ACC112 (cell line): ENCODE data around the gene RBM5.

ENCODE experiments used
- H2AFZ ChIP-seq: fragments of 200-600 bp; sonication (generic); one replicate; pipeline ENCODE4 v1.6.0; 2017; ENCODE audit warnings: antibody characterized with exemption, low read length; ENCODE audit not compliant: unreplicated experiment
- H3K27ac ChIP-seq: fragments of 200-600 bp; sonication (generic); 2 replicates; pipeline ENCODE4 v1.5.1; 2014; ENCODE audit warnings: low read depth, mild to moderate bottlenecking, antibody characterized with exemption, low read length, moderate library complexity
- H3K27me3 ChIP-seq: fragments of 200-600 bp; sonication (generic); 2 replicates; pipeline ENCODE4 v1.6.1; 2014; ENCODE audit warnings: mild to moderate bottlenecking, antibody characterized with exemption, low read length, moderate library complexity, mixed read lengths; ENCODE audit not compliant: insufficient read depth
- H3K36me3 ChIP-seq: fragments of 200-600 bp; sonication (generic); 2 replicates; pipeline ENCODE4 v1.6.1; 2016; ENCODE audit warnings: mild to moderate bottlenecking, antibody characterized with exemption, low read length, moderate library complexity, mixed read lengths; ENCODE audit not compliant: insufficient read depth
- H3K4me1 ChIP-seq: fragments of 200-600 bp; sonication (generic); one replicate; pipeline ENCODE4 v1.6.1; 2016; ENCODE audit warnings: low read length, mixed read lengths; ENCODE audit not compliant: insufficient read depth, unreplicated experiment, control insufficient read depth
- H3K4me3 ChIP-seq: fragments of 200-600 bp; sonication (generic); 2 replicates; pipeline ENCODE4 v1.5.1; 2014; ENCODE audit warnings: mild to moderate bottlenecking, low read depth, low read length
- H3K79me2 ChIP-seq: fragments of 200-600 bp; sonication (generic); one replicate; pipeline ENCODE4 v1.6.0; 2016; ENCODE audit warnings: low read length; ENCODE audit not compliant: control insufficient read depth, unreplicated experiment, insufficient read depth

RBM5 gene

GRCh38 chr3:50121072-50122032 is 32.6 kb downstream of the RBM5 start:
- H3K27ac ChIP-seq: no peak overlapping the region
- no peaks in the 10 kb centered on the region for H3K27me3 ChIP-seq
- no peak overlapping the region for H2AFZ ChIP-seq
- H3K79me2 ChIP-seq: no peaks in the 10 kb centered on the region
- no peak overlapping the region for H3K4me3 ChIP-seq
- H3K4me1 ChIP-seq: peaks cover 9% of the 10 kb centered on the region
- H3K36me3 ChIP-seq: peaks cover 16% of the 10 kb centered on the region; the same call in 1 of the 2 replicates

DNA sequence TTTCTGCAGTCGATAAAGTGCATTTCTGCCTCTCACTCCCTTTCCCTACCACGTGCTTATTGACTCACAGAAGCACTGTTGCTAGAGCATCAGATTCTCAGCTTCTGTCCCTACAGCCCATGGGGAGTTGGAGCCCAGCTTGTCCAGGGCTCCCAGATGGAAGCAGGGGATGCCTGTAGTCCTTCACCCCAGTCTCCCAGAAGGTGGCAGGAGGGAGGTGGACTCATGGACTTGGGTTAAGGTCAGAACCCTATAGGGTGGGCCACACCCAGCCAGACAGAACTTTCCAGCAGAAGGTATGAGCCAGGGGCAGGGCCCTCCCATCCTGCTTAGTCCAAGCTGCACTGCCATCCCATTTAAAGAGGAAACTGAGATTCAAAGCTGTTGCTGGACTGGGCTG is 33.4 kb downstream of the RBM5 start:
- peaks cover 9% of the 10 kb centered on the region; the same call in 1 of the 2 replicates for H3K36me3 ChIP-seq
- H3K27ac ChIP-seq: no peak overlapping the region
- H2AFZ ChIP-seq: no peak overlapping the region

GRCh38 chr3:50122661-50123391 is 34.1 kb downstream of the RBM5 start:
- Histone ChIP-seq H3K4me1 (peaks cover 12% of the 10 kb centered on the region), H3K36me3 (peaks cover 5% of the 10 kb centered on the region; the same call in 1 of the 2 replicates), H3K27me3 (no peaks in the 10 kb centered on the region), H3K27ac (no peak overlapping the region), H2AFZ (no peak overlapping the region), H3K79me2 (no peaks in the 10 kb centered on the region), H3K4me3 (no peak overlapping the region)

More for the DNA sequence above, 33.4 kb downstream of the RBM5 start:
- Histone ChIP-seq H3K4me1 (peaks cover 12% of the 10 kb centered on the region), H3K27me3 (no peaks in the 10 kb centered on the region), H3K79me2 (no peaks in the 10 kb centered on the region), H3K4me3 (no peak overlapping the region)

DNA sequence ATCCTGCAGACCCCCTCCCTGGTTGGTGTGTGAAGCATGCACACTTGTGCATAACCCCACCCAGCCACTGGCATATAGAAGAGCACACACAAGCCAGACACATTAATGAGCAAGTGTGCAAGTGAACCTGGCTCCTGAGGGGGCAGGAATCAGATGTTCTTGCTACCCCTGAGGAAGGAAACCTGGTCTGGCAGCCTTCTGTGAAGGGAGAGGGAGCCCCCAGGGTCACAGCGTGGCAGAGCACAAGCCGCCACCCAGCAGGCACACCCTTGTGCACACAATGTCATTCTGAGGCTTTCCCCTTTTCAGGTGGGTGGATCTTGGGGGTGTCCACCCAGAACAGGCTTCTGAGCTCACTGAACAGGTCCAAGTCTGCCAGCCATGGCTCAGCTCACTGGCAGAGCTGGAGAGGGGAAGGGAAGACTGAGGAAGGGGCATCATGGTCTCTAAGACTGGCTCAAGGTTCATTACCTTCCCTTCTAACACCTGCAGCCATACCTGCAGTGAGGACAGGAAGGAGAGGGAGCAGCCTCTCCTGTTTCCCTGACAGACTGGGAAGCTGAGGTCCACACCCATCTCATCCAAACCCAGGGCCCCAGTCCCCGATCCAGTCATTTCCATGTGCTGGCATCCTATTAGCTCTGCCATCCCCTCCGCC is 34.8 kb downstream of the RBM5 start:
- Histone ChIP-seq H3K4me3 (no peak overlapping the region), H3K79me2 (no peaks in the 10 kb centered on the region), H3K27me3 (no peaks in the 10 kb centered on the region), H3K27ac (no peak overlapping the region), H2AFZ (no peak overlapping the region), H3K4me1 (peaks cover 12% of the 10 kb centered on the region), H3K36me3 (peaks cover 4% of the 10 kb centered on the region; the same call in 1 of the 2 replicates)

- no peak overlapping the region for H3K27ac ChIP-seq
- no peaks in the 10 kb centered on the region for H3K36me3 ChIP-seq
- H3K79me2 ChIP-seq: no peaks in the 10 kb centered on the region
- no peaks in the 10 kb centered on the region for H3K27me3 ChIP-seq
- no peak overlapping the region for H3K4me3 ChIP-seq
- H2AFZ ChIP-seq: no peak overlapping the region
- peaks cover 12% of the 10 kb centered on the region for H3K4me1 ChIP-seq
Observed at GRCh38 chr3:50124052-50124799, 35.5 kb downstream of the RBM5 start.

- Histone ChIP-seq H3K27me3 (no peaks in the 10 kb centered on the region), H2AFZ (no peak overlapping the region), H3K36me3 (no peaks in the 10 kb centered on the region), H3K27ac (no peak overlapping the region), H3K79me2 (no peaks in the 10 kb centered on the region), H3K4me1 (peaks cover 12% of the 10 kb centered on the region), H3K4me3 (no peak overlapping the region)
Observed at GRCh38 chr3:50124800-50125178, 36.1 kb downstream of the RBM5 start.

- no peak overlapping the region for H2AFZ ChIP-seq
- no peaks in the 10 kb centered on the region for H3K36me3 ChIP-seq
- H3K79me2 ChIP-seq: no peaks in the 10 kb centered on the region
- no peak overlapping the region for H3K27ac ChIP-seq
- no peaks in the 10 kb centered on the region for H3K27me3 ChIP-seq
- no peak overlapping the region for H3K4me3 ChIP-seq
- H3K4me1 ChIP-seq: peaks cover 12% of the 10 kb centered on the region
Observed at GRCh38 chr3:50125541-50126286, 37.0 kb downstream of the RBM5 start.

GRCh38 chr3:50126287-50127211 is 37.8 kb downstream of the RBM5 start:
- H3K4me1 ChIP-seq: peaks cover 12% of the 10 kb centered on the region
- no peaks in the 10 kb centered on the region for H3K79me2 ChIP-seq
- H3K27ac ChIP-seq: no peak overlapping the region
- no peak overlapping the region for H3K4me3 ChIP-seq
- no peak overlapping the region for H2AFZ ChIP-seq
- H3K27me3 ChIP-seq: no peaks in the 10 kb centered on the region
- H3K36me3 ChIP-seq: no peaks in the 10 kb centered on the region

- H2AFZ ChIP-seq: no peak overlapping the region
- no peak overlapping the region for H3K27ac ChIP-seq
- H3K4me1 ChIP-seq: peaks cover 12% of the 10 kb centered on the region
- no peaks in the 10 kb centered on the region for H3K36me3 ChIP-seq
- no peaks in the 10 kb centered on the region for H3K27me3 ChIP-seq
- H3K4me3 ChIP-seq: no peak overlapping the region
- no peaks in the 10 kb centered on the region for H3K79me2 ChIP-seq
Observed at GRCh38 chr3:50127251-50127691, 38.6 kb downstream of the RBM5 start.
